SK-N-MC (cell line): ENCODE data around the gene JMJD6.

Source experiments
- EZH2 ChIP-seq: fragments of 200-600 bp; sonication (generic); IDR thresholded peaks from one replicate; pipeline ENCODE4 v1.6.1; 2017; ENCODE audit warnings: antibody characterized with exemption
- POLR2AphosphoS5 ChIP-seq: IDR thresholded peaks from 2 replicates; pipeline ENCODE4 v1.6.1; 2012; ENCODE audit warnings: mild to moderate bottlenecking, low read depth, low read length, borderline replicate concordance

DNA sequence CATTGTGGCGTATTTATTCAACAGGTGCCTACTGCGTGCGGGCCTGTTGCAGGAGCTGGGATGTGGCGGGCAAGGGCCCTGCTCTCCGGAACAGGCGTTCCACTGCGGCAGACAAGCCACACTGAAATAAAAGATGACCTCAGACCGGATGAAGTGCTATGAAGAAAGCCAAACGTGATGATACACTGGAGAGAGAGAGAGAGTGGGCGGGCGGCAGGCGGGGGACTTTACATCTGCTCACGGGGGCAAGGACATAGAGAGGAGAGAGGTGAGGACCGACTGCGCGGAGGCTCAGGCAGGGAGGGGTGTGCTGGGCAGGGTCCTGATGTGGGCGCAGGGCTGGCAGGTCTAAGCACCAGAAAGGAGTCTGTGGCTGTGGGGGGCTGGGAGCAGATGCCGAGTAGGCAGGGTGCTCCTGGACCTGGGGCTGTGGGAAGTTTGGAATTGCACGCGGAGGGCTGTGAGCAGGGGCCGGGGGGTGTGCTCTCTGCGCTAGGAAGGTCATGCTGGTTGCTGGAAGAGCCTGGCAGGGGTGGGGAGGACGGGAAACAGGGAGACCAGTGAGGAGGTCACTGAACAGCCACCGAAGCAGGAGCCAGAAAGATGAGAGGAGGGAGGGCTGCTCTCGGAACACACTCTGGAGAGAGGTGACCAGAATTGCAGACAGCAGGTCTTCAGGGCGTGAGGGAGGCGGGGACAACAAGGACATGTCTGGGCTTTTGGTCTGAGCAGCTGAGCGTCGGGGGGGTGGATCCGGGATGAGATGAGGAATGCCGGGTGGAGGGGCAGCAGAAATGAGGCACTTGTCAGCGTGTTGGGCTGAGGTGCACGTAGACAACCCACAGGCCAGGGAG, 25.6 kb downstream of the JMJD6 start:
- no peak for TF ChIP-seq POLR2AphosphoS5
- no peak for TF ChIP-seq EZH2
